CD14-positive monocyte (primary cell): Measurements from ENCODE around the gene SPAG16. TPM values are rescaled to one million over a fixed set of nuclear protein-coding genes. Genes with fewer than 3 reads are reported as not detected.

Experiments used
- DNase-seq, 3 donors: peaks; one replicate each; pipeline ENCODE4 v3.0.0-alpha.2; 2011 to 2022
- H2AFZ ChIP-seq: 2 replicates; pipeline ENCODE4 v1.6.0; 2012; ENCODE audit warnings: mild to moderate bottlenecking, low read depth, low read length, inconsistent platforms; ENCODE audit not compliant: insufficient read depth, poor library complexity, severe bottlenecking
- H3K27ac ChIP-seq, 2 donors: 1 replicate in 1 of 2; 2 replicates in 1 of 2; pipeline ENCODE4 v1.5.1; 2012 to 2013; ENCODE audit warnings: low read length in 2 of 2, control low read depth in 1 of 2, inconsistent platforms in 1 of 2, low read depth in 1 of 2, mild to moderate bottlenecking in 1 of 2
- H3K27me3 ChIP-seq, 2 donors: one replicate each; pipeline versions ENCODE4 v1.6.0 to v1.6.1; 2011 to 2013; ENCODE audit warnings: low read length in 2 of 2; ENCODE audit not compliant: control insufficient read depth in 2 of 2, insufficient read depth in 2 of 2
- H3K36me3 ChIP-seq, 2 donors: replicated peaks in 1 of 2; 1 replicate in 1 of 2; 2 replicates in 1 of 2; pipeline versions ENCODE4 v1.5.1 to v1.6.1; 2012 to 2013; ENCODE audit warnings: low read length in 2 of 2, control low read depth in 1 of 2, inconsistent platforms in 1 of 2, mild to moderate bottlenecking in 1 of 2; ENCODE audit not compliant: insufficient read depth in 2 of 2, control insufficient read depth in 1 of 2
- H3K4me1 ChIP-seq, 2 donors: 1 replicate in 1 of 2; 2 replicates in 1 of 2; pipeline versions ENCODE4 v1.5.1 to v1.6.1; 2012 to 2013; ENCODE audit warnings: low read length in 2 of 2, control low read depth in 1 of 2, inconsistent platforms in 1 of 2, mild to moderate bottlenecking in 1 of 2, moderate library complexity in 1 of 2; ENCODE audit not compliant: insufficient read depth in 2 of 2, control insufficient read depth in 1 of 2
- H3K4me2 ChIP-seq: replicated peaks from 2 replicates; pipeline ENCODE3; 2012; ENCODE audit warnings: low read length, moderate library complexity, mild to moderate bottlenecking; ENCODE audit not compliant: poor library complexity, severe bottlenecking; ENCODE audit errors: extremely low read depth
- H3K4me3 ChIP-seq, 3 experiments: fragments of 200-600 bp in 1 of 3; sonication (generic) in 1 of 3; replicated peaks in 1 of 3; 1 replicate in 2 of 3; 2 replicates in 1 of 3; pipeline ENCODE4 v1.5.1; 2011 to 2013; ENCODE audit warnings: low read length in 3 of 3, mild to moderate bottlenecking in 3 of 3, control low read depth in 2 of 3, low read depth in 2 of 3, inconsistent platforms in 1 of 3, moderate library complexity in 1 of 3
- H3K79me2 ChIP-seq: 2 replicates; pipeline ENCODE4 v1.6.0; 2012; ENCODE audit warnings: mild to moderate bottlenecking, control low read depth, inconsistent platforms, low read length, moderate library complexity; ENCODE audit not compliant: insufficient read depth
- H3K9ac ChIP-seq: 2 replicates; pipeline ENCODE4 v1.6.0; 2017; ENCODE audit warnings: low read length, mild to moderate bottlenecking; ENCODE audit not compliant: insufficient read depth, poor library complexity, severe bottlenecking
- H3K9me3 ChIP-seq, 2 donors: replicated peaks in 1 of 2; 1 replicate in 1 of 2; 2 replicates in 1 of 2; pipeline versions ENCODE4 v1.5.1 to v1.6.1; 2012 to 2013; ENCODE audit warnings: low read length in 2 of 2, control low read depth in 1 of 2; ENCODE audit not compliant: control insufficient read depth in 1 of 2, insufficient read depth in 1 of 2
- H4K20me1 ChIP-seq: 2 replicates; pipeline ENCODE4 v1.6.0; 2012; ENCODE audit warnings: mild to moderate bottlenecking, low read length, control low read depth, moderate library complexity; ENCODE audit not compliant: insufficient read depth
- H3K27ac Mint-ChIP-seq, 7 donors: one replicate each; pipeline ENCODE4 v1.8.0; 2020; ENCODE audit warnings: mild to moderate bottlenecking in 7 of 7, mixed read lengths in 7 of 7, moderate library complexity in 6 of 7, inconsistent platforms in 2 of 7
- H3K27me3 Mint-ChIP-seq, 3 donors: one replicate each; pipeline ENCODE4 v1.8.0; 2021 to 2022; ENCODE audit warnings: low read depth in 3 of 3, mild to moderate bottlenecking in 3 of 3, mixed read lengths in 3 of 3, moderate library complexity in 3 of 3, inconsistent platforms in 1 of 3
- H3K36me3 Mint-ChIP-seq, 2 donors: one replicate each; pipeline ENCODE4 v1.8.0; 2020; ENCODE audit warnings: mixed read lengths in 2 of 2, inconsistent platforms in 1 of 2, mild to moderate bottlenecking in 1 of 2
- H3K4me1 Mint-ChIP-seq: one replicate; pipeline ENCODE4 v1.8.0; 2020; ENCODE audit warnings: mild to moderate bottlenecking, mixed read lengths
- H3K4me3 Mint-ChIP-seq, 2 donors: one replicate each; pipeline ENCODE4 v1.8.0; 2020; ENCODE audit warnings: mild to moderate bottlenecking in 2 of 2, mixed read lengths in 2 of 2, moderate library complexity in 1 of 2
- H3K9me3 Mint-ChIP-seq, 7 donors: one replicate each; pipeline ENCODE4 v1.8.0; 2020 to 2022; ENCODE audit warnings: mixed read lengths in 7 of 7, mild to moderate bottlenecking in 6 of 7, moderate library complexity in 6 of 7, inconsistent platforms in 2 of 7
- CTCF ChIP-seq: fragments of 200-600 bp; IDR thresholded peaks from one replicate; pipeline ENCODE4 v1.8.0; 2022; ENCODE audit warnings: antibody characterized with exemption, mild to moderate bottlenecking
- WGBS: methylation state at CpG from one replicate; pipeline ENCODE4 v1.1.5; 2013; ENCODE audit warnings: missing lambda C conversion rate; ENCODE audit not compliant: insufficient coverage; 5-methylcytosine and 5-hydroxymethylcytosine counted together
- intact Hi-C, 2 donors: fragments of 100-400 bp; cut with micrococcal nuclease; formaldehyde crosslinking; loops; one replicate each; pipeline versions ENCODE4 v1.15.0 to v1.15.1; 2023
- polyA plus RNA-seq, 3 donors: library from polyadenylated mRNA; depleted of rRNA in 1 of 3; unstranded in 2 of 3; stranded (reverse) in 1 of 3; fragments of 300-500 nt in 2 of 3; fragments of >200 nt in 1 of 3; fragmentation: Illumina TruSeq in 2 of 3; gene quantifications; 1 replicate in 2 of 3; 2 replicates in 1 of 3; pipeline ENCODE4 v1.2.3, GENCODE V29; 2012 to 2021

Gene SPAG16
- polyA plus RNA-seq, 3 donors: 0.12 to 0.30 TPM; not detected in 1

- no peak overlapping the region for H3K4me2 ChIP-seq
- no peak overlapping the region for H3K27ac ChIP-seq
- Mint-ChIP-seq H3K4me3 (no peak overlapping the region), H3K36me3 (no peaks in the 10 kb centered on the region), H3K27me3 (no peaks in the 10 kb centered on the region), H3K9me3 (peaks cover 0 to 5% (median 0%) of the 10 kb centered on the region in 7 donors), H3K4me1 (no peaks in the 10 kb centered on the region), H3K27ac (no peak overlapping the region)
- H3K27me3 ChIP-seq: no peaks in the 10 kb centered on the region
- H3K79me2 ChIP-seq: no peaks in the 10 kb centered on the region
- no peak for DNase-seq
- H3K9me3 ChIP-seq: no peaks in the 10 kb centered on the region
- no peaks in the 10 kb centered on the region for H3K4me1 ChIP-seq
- no peaks in the 10 kb centered on the region for H4K20me1 ChIP-seq
- H3K9ac ChIP-seq: no peak overlapping the region
- WGBS: 93% methylated on average over 5 of the region's 7 CpGs
- no peak for TF ChIP-seq CTCF
- H3K36me3 ChIP-seq: no peaks in the 10 kb centered on the region
- intact Hi-C loops: no loop called here
- H3K4me3 ChIP-seq: no peak overlapping the region
- H2AFZ ChIP-seq: no peak overlapping the region
Observed at GRCh38 chr2:213862407-213863076, 578.3 kb downstream of the SPAG16 start.

DNA sequence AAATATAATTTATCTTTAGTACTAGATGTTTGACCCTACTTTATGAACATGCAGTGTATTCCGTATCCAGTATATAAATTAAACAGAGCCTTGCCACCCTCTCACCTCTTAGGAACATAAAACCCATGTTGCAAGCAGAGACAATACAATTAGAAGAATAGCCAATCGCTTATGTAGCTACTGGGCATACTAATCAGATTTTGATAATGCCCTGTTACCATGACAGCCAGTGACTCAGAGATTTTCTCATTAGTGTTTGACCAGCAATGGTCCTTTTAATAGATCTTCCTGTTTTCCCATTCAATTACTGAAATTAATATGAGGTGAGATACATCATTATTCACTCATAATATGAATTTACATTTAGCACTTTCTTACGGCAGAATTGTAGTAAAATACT lies 579.3 kb downstream of the SPAG16 start:
- Histone ChIP-seq H3K9ac (no peak overlapping the region), H2AFZ (no peak overlapping the region), H3K27ac (no peak overlapping the region), H4K20me1 (no peaks in the 10 kb centered on the region), H3K4me1 (no peaks in the 10 kb centered on the region), H3K79me2 (no peaks in the 10 kb centered on the region), H3K27me3 (no peaks in the 10 kb centered on the region), H3K4me2 (no peak overlapping the region), H3K36me3 (no peaks in the 10 kb centered on the region), H3K4me3 (no peak overlapping the region), H3K9me3 (no peaks in the 10 kb centered on the region)
- no peak overlapping the region for H3K27ac Mint-ChIP-seq
- H3K4me3 Mint-ChIP-seq: no peak overlapping the region
- 75% methylated on average over 1 of the region's 3 CpGs for WGBS
- peaks cover 0 to 4% (median 0%) of the 10 kb centered on the region in 7 donors for H3K9me3 Mint-ChIP-seq
- no peaks in the 10 kb centered on the region for H3K36me3 Mint-ChIP-seq
- H3K27me3 Mint-ChIP-seq: no peaks in the 10 kb centered on the region
- intact Hi-C loops: no loop called here
- no peak for DNase-seq
- TF ChIP-seq CTCF: no peak
- no peaks in the 10 kb centered on the region for H3K4me1 Mint-ChIP-seq
